PC-3 (cell line): ENCODE results near the gene SHISA6.

ENCODE experiments used
- EZH2 ChIP-seq: fragments of 300-600 bp; sonication (generic); IDR thresholded peaks from one replicate; pipeline ENCODE4 v1.6.1; 2017; ENCODE audit warnings: antibody characterized with exemption, mild to moderate bottlenecking, low read length; ENCODE audit not compliant: unreplicated experiment
- TF ChIP-seq, protein P1 (sequence below): fragments of 300-600 bp; sonication (generic); conservative IDR thresholded peaks from 2 replicates; pipeline ENCODE4 v1.5.1; 2017; ENCODE audit warnings: antibody characterized with exemption, low read depth, mild to moderate bottlenecking, low read length

DNA sequence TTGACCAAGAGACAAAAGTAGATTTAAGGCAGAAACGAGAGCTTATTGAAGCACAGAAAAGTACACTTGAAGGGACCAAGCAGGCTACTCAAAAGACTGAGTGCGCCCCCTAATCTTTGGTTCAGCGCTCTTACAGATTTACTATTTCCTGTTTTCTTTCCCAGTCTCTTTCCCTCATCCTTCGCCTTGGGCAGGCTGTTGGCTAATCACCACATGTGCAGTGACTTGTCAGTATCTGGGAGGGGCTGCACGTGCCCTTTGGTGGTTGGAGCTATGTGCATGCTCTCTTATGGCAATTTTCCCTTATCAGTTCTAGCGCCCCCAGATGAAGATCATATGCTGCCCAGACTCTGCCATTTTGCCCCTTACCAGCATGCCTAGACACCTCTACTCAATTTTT lies 35.4 kb upstream of the SHISA6 start:
- TF ChIP-seq, protein P1, sequence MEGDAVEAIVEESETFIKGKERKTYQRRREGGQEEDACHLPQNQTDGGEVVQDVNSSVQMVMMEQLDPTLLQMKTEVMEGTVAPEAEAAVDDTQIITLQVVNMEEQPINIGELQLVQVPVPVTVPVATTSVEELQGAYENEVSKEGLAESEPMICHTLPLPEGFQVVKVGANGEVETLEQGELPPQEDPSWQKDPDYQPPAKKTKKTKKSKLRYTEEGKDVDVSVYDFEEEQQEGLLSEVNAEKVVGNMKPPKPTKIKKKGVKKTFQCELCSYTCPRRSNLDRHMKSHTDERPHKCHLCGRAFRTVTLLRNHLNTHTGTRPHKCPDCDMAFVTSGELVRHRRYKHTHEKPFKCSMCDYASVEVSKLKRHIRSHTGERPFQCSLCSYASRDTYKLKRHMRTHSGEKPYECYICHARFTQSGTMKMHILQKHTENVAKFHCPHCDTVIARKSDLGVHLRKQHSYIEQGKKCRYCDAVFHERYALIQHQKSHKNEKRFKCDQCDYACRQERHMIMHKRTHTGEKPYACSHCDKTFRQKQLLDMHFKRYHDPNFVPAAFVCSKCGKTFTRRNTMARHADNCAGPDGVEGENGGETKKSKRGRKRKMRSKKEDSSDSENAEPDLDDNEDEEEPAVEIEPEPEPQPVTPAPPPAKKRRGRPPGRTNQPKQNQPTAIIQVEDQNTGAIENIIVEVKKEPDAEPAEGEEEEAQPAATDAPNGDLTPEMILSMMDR: no peak
- TF ChIP-seq EZH2: no peak
